ENCODE measurements around the gene ENTPD2. TPM values are rescaled to one million over a fixed set of nuclear protein-coding genes. Genes with fewer than 3 reads are reported as not detected.
A peak's percentile ranks its signal among the peaks of the same experiment; 100 is the strongest.

ENTPD2 gene
- total and polyA plus RNA-seq, 4 donors, result 5.7 to 50.7 (median 28.5) TPM

- Histone ChIP-seq H3K9me3 (ENCODE audit: control insufficient read depth, insufficient read depth, low read length) (no peaks in the 10 kb centered on the region), H3K27ac (ENCODE audit: low read depth, low read length) (no peak overlapping the region), H3K36me3 (ENCODE audit: control insufficient read depth, insufficient read depth, low read length) (peaks cover 27% of the 10 kb centered on the region), H3K27me3 (ENCODE audit: control insufficient read depth, insufficient read depth, low read length) (peaks cover 56% of the 10 kb centered on the region), H3K4me3 (ENCODE audit: low read depth, low read length) (no peak overlapping the region), H3K4me1 (ENCODE audit: control insufficient read depth, insufficient read depth, low read length) (peaks cover 25% of the 10 kb centered on the region)
- WGBS (ENCODE audit: insufficient coverage), result 76% methylated on average over 22 of the region's 24 CpGs
- no peak for DNase-seq (ENCODE audit: low read depth in 4 of 6, low spot score in 6 of 6)
These were observed 26.6 kb upstream of the ENTPD2 start for GRCh38 chr9:137080260-137081122.

DNA sequence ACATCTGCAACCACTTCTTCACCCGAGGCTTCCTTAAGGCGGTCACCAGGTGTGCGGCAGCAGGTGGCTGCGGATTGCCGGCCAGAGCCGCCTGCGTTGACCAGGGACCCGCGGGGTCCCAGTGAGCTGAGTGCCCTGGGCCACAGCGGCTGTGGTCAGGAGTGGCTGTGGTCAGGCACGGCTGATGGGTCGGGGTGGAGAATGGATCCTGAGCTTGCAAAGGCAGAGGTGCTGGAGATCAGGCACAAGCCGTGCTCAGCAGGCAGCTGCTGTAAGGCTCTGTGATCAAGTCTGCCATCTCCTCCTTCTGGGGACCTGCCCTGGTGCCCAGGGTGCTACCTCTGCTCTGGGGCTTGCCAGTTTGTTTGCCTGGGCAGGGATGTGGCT is 25.5 kb upstream of the ENTPD2 start:
- no peak for DNase-seq (ENCODE audit: low read depth in 4 of 6, low spot score in 6 of 6)
- Histone ChIP-seq H3K27ac (ENCODE audit: low read depth, low read length) (no peak overlapping the region), H3K36me3 (ENCODE audit: control insufficient read depth, insufficient read depth, low read length) (peaks cover 27% of the 10 kb centered on the region), H3K9me3 (ENCODE audit: control insufficient read depth, insufficient read depth, low read length) (no peaks in the 10 kb centered on the region), H3K27me3 (ENCODE audit: control insufficient read depth, insufficient read depth, low read length) (peaks cover 56% of the 10 kb centered on the region), H3K4me1 (ENCODE audit: control insufficient read depth, insufficient read depth, low read length) (peaks cover 23% of the 10 kb centered on the region), H3K4me3 (ENCODE audit: low read depth, low read length) (no peak overlapping the region)
- WGBS (ENCODE audit: insufficient coverage), result 47% methylated on average over 13 of the region's 13 CpGs

GRCh38 chr9:137078701-137079400 is 25.0 kb upstream of the ENTPD2 start:
- Histone ChIP-seq H3K9me3 (ENCODE audit: control insufficient read depth, insufficient read depth, low read length) (no peaks in the 10 kb centered on the region), H3K4me1 (ENCODE audit: control insufficient read depth, insufficient read depth, low read length) (peaks cover 23% of the 10 kb centered on the region), H3K4me3 (ENCODE audit: low read depth, low read length) (no peak overlapping the region), H3K27me3 (ENCODE audit: control insufficient read depth, insufficient read depth, low read length) (peaks cover 56% of the 10 kb centered on the region), H3K27ac (ENCODE audit: low read depth, low read length) (no peak overlapping the region), H3K36me3 (ENCODE audit: control insufficient read depth, insufficient read depth, low read length) (peaks cover 27% of the 10 kb centered on the region)
- 9% methylated on average over 51 of the region's 51 CpGs for WGBS (ENCODE audit: insufficient coverage)
- no peak for DNase-seq (ENCODE audit: low read depth in 4 of 6, low spot score in 6 of 6)

DNA sequence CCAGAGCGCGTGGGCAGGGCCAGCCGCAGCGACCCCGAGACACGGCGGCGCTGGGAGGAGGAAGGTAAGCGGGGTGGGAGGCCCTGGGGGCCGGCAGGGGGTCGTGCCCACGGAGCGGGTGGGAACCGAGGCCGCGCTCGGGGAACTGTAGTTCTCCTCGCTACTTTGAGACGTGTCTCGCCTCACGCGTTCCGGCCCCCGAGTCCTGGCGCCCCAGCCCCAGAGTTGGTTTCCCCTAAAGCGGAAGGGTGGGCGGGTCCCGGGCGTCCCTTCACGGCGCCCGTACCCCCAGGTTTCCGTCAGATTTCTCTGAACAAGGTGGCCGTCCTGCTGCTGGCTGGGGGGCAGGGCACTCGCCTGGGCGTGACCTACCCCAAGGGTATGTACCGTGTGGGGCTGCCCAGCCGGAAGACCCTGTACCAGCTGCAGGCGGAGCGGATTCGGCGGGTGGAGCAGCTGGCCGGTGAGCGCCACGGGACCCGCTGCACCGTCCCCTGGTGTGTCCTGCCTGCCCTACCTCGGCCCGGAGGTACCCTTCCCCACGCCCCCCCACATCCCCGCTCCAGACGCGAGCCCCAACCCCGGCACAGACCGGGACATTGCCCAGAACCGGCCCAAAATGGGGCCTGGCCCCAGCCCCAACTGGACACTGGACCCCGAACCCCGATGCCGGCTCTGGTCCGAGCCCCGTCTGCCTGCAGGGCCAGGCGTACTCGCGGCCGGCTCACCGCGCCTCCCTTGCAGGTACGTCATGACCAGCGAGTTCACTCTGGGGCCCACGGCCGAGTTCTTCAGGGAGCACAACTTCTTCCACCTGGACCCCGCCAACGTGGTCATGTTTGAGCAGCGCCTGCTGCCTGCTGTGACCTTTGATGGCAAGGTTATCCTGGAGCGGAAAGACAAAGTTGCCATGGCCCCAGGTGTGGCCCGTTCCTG is 24.2 kb upstream of the ENTPD2 start:
- Histone ChIP-seq H3K4me3 (ENCODE audit: low read depth, low read length) (peak overlapping the region; percentile 38), H3K36me3 (ENCODE audit: control insufficient read depth, insufficient read depth, low read length) (peaks cover 27% of the 10 kb centered on the region), H3K27me3 (ENCODE audit: control insufficient read depth, insufficient read depth, low read length) (peaks cover 54% of the 10 kb centered on the region), H3K27ac (ENCODE audit: low read depth, low read length) (no peak overlapping the region), H3K9me3 (ENCODE audit: control insufficient read depth, insufficient read depth, low read length) (no peaks in the 10 kb centered on the region), H3K4me1 (ENCODE audit: control insufficient read depth, insufficient read depth, low read length) (peaks cover 23% of the 10 kb centered on the region)
- 5% methylated on average over 76 of the region's 76 CpGs for WGBS (ENCODE audit: insufficient coverage)
- DNase-seq (ENCODE audit: low read depth in 4 of 6, low spot score in 6 of 6), result no peak

DNA sequence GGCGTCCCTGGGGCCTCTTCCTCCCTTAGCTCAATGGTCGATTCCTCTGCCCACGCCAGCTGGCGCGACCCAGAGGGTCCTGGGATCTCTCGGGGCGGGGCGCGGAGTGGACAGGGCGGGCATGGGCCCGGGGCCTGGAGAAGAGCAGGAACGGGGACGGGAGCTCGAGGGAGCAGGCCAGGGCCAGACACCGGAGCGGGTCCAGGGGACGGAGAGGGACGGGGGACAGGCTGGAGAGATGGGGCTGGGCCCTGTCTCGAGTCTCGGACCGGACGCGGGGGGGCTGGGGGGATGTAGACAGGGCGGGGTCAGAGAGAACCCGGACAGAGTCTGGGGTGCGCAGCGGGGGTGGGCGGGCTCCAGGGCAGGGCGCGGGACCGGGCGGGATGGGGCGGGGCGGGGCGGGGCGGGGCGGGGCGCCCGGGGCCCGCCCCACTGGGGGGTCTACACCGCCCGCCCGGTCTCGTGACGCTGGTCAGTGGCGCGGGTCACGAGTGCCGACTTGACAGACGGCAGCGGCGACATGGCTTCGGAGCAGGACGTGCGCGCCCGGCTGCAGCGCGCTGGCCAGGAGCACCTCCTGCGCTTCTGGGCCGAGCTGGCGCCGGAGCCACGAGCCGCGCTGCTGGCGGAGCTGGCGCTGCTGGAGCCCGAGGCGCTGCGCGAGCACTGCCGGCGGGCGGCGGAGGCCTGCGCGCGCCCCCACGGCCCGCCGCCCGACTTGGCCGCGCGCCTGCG is 23.3 kb upstream of the ENTPD2 start, which contains the start of gene UAP1L1:
Gene UAP1L1 (plus strand): TSS at position 508 of the 738 bp plus-strand sequence. CDS start 16 bp downstream, at position 524.
- Histone ChIP-seq H3K36me3 (ENCODE audit: control insufficient read depth, insufficient read depth, low read length) (peaks cover 18% of the 10 kb centered on the region), H3K4me1 (ENCODE audit: control insufficient read depth, insufficient read depth, low read length) (peaks cover 26% of the 10 kb centered on the region), H3K27me3 (ENCODE audit: control insufficient read depth, insufficient read depth, low read length) (peaks cover 47% of the 10 kb centered on the region), H3K9me3 (ENCODE audit: control insufficient read depth, insufficient read depth, low read length) (no peaks in the 10 kb centered on the region), H3K27ac (ENCODE audit: low read depth, low read length) (no peak within 1 kb of the TSS), H3K4me3 (ENCODE audit: low read depth, low read length) (peak within 1 kb of the TSS; percentile 38)
- peak in 2 of 6 donors; percentile 28 to 57 for DNase-seq (ENCODE audit: low read depth in 4 of 6, low spot score in 6 of 6)
- WGBS (ENCODE audit: insufficient coverage), result under 1% methylated on average over 80 of the region's 87 CpGs

DNA sequence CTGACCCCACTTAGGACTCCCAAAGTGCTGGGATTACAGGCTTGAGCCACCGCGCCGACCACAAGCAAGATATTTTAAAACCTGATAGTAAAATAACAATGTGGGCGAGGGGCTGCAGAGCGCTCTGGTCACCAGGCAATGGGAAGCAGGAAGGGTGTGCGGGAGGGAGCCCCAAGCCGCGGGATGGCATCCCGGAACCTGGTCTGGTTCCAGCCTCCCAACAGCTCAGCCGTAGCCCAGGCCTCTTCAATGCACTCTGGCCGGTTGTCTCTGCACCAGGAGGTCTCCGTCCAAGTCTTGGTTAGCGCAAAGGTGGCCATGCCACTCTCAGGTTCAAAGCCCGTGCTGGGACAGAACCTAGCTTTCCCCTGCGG is 22.8 kb upstream of the ENTPD2 start:
- H3K36me3 ChIP-seq (ENCODE audit: control insufficient read depth, insufficient read depth, low read length), result peaks cover 16% of the 10 kb centered on the region
- H3K4me1 ChIP-seq (ENCODE audit: control insufficient read depth, insufficient read depth, low read length), result peaks cover 31% of the 10 kb centered on the region
- WGBS (ENCODE audit: insufficient coverage), result 34% methylated on average over 15 of the region's 15 CpGs
- no peak overlapping the region for H3K4me3 ChIP-seq (ENCODE audit: low read depth, low read length)
- DNase-seq (ENCODE audit: low read depth in 4 of 6, low spot score in 6 of 6), result no peak
- H3K9me3 ChIP-seq (ENCODE audit: control insufficient read depth, insufficient read depth, low read length), result no peaks in the 10 kb centered on the region
- H3K27me3 ChIP-seq (ENCODE audit: control insufficient read depth, insufficient read depth, low read length), result peaks cover 42% of the 10 kb centered on the region
- H3K27ac ChIP-seq (ENCODE audit: low read depth, low read length), result no peak overlapping the region

- 87% methylated on average over 3 of the region's 12 CpGs for WGBS (ENCODE audit: insufficient coverage)
- Histone ChIP-seq H3K4me1 (ENCODE audit: control insufficient read depth, insufficient read depth, low read length) (peaks cover 44% of the 10 kb centered on the region), H3K27me3 (ENCODE audit: control insufficient read depth, insufficient read depth, low read length) (peaks cover 36% of the 10 kb centered on the region), H3K36me3 (ENCODE audit: control insufficient read depth, insufficient read depth, low read length) (peaks cover 9% of the 10 kb centered on the region), H3K4me3 (ENCODE audit: low read depth, low read length) (no peak overlapping the region), H3K9me3 (ENCODE audit: control insufficient read depth, insufficient read depth, low read length) (no peaks in the 10 kb centered on the region), H3K27ac (ENCODE audit: low read depth, low read length) (no peak overlapping the region)
- DNase-seq (ENCODE audit: low read depth in 4 of 6, low spot score in 6 of 6), result no peak
These were observed 21.5 kb upstream of the ENTPD2 start for GRCh38 chr9:137075275-137075775.

DNA sequence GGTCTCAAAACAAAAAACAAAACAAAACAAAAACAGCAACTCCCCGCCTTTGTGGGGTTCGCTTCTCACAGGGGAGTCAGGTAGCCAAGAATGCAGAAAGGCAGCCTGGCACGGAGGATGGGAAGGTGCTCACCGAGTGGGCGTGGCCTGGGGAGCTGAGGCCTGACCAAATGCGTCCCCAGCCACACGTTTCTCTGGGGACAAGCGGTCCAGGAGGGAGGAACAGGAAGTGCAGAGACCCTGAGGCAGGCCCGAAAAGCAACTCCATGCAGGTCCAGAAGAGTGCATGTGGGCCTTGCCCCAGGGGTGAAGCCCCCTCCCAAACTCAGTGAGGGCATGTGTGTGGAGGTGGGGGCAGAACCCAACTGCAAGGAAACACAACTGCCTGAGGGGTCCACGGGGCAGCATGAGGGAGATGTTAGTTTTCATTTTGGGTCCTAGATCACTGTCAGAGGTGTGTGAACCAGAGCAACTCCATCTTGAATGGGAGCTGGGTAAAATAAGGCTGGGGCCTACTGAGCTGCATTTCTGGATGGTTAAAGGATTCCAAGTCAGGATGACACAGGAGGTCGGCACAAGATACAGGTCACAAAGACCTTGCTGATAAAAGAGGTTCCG is 20.9 kb upstream of the ENTPD2 start:
- Histone ChIP-seq H3K4me1 (ENCODE audit: control insufficient read depth, insufficient read depth, low read length) (peaks cover 44% of the 10 kb centered on the region), H3K27me3 (ENCODE audit: control insufficient read depth, insufficient read depth, low read length) (peaks cover 30% of the 10 kb centered on the region), H3K36me3 (ENCODE audit: control insufficient read depth, insufficient read depth, low read length) (peaks cover 5% of the 10 kb centered on the region), H3K27ac (ENCODE audit: low read depth, low read length) (no peak overlapping the region), H3K4me3 (ENCODE audit: low read depth, low read length) (no peak overlapping the region), H3K9me3 (ENCODE audit: control insufficient read depth, insufficient read depth, low read length) (no peaks in the 10 kb centered on the region)
- 71% methylated on average over 12 of the region's 12 CpGs for WGBS (ENCODE audit: insufficient coverage)
- DNase-seq (ENCODE audit: low read depth in 4 of 6, low spot score in 6 of 6), result no peak
